ENCODE results near the gene MAST1.

DNA sequence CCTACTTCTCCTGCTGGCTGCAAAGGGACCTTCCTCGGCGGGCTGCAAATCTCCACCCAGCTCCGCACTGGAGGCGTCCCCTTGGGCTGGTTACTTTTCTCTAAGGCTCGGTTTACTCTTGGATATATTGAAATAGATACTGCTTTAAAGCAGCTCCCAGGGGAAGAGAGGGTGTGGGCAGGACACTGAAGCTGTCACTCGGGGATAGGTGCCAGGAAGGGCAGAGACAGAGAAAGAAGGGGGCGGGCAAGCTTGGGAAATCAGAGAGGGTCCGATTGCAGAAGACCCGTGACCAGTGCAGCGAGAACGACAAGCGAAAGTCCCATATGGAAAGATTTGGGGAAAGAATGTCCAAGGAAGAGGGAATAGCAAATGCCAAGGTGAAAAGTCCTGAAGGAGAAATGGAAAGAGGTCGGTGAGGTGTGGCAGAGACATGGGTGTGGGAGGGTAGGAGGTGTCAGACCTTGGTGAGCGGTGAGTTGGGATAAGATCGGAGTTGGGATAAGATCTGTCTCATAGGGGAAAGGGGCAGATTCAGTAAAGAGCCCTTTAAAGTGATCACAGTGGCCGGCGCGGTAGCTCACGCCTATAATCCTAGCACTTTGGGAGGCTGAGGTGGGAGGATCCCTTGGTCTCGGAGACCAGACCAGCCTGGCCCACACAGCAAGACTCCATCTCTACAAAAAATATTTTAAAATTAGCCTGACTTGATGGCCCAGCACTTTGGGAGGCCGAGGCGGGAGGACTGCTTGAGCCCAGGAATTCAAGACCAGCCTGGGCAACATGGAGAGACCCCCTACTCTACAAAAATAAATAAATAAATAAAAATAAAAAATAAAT lies 35.8 kb upstream of the MAST1 start:
- TF ChIP-seq, protein P1, sequence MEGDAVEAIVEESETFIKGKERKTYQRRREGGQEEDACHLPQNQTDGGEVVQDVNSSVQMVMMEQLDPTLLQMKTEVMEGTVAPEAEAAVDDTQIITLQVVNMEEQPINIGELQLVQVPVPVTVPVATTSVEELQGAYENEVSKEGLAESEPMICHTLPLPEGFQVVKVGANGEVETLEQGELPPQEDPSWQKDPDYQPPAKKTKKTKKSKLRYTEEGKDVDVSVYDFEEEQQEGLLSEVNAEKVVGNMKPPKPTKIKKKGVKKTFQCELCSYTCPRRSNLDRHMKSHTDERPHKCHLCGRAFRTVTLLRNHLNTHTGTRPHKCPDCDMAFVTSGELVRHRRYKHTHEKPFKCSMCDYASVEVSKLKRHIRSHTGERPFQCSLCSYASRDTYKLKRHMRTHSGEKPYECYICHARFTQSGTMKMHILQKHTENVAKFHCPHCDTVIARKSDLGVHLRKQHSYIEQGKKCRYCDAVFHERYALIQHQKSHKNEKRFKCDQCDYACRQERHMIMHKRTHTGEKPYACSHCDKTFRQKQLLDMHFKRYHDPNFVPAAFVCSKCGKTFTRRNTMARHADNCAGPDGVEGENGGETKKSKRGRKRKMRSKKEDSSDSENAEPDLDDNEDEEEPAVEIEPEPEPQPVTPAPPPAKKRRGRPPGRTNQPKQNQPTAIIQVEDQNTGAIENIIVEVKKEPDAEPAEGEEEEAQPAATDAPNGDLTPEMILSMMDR (IDR thresholded peaks at IDR 0.05) = no peak
- TF ChIP-seq POLR2A (IDR thresholded peaks at IDR 0.05) = no peak
